ENCODE measurements around the gene ITPR2.

The ITPR2 gene

GRCh38 chr12:26715232-26715631 lies 117.8 kb downstream of the ITPR2 start:
- H3K4me1 ChIP-seq (ENCODE audit: insufficient read depth, poor library complexity, severe bottlenecking), result no peaks in the 10 kb centered on the region
- no peak for DNase-seq (ENCODE audit: low spot score)
- no peaks in the 10 kb centered on the region for H3K36me3 ChIP-seq (ENCODE audit: low read depth)
- no peak for ATAC-seq (ENCODE audit: low read depth)
- no peaks in the 10 kb centered on the region for H3K9me3 ChIP-seq (ENCODE audit: severe bottlenecking)
- no peak for TF ChIP-seq CTCF (IDR thresholded peaks at IDR 0.05; ENCODE audit: poor library complexity, severe bottlenecking)
- no peak overlapping the region for H3K27ac ChIP-seq (ENCODE audit: poor library complexity, severe bottlenecking)
- no peaks in the 10 kb centered on the region for H3K27me3 ChIP-seq (ENCODE audit: insufficient read depth, poor library complexity, severe bottlenecking)
- H3K4me3 ChIP-seq (ENCODE audit: severe bottlenecking), result no peak overlapping the region

GRCh38 chr12:26713885-26714383 lies 119.1 kb downstream of the ITPR2 start:
- no peak for ATAC-seq (ENCODE audit: low read depth)
- H3K4me1 ChIP-seq (ENCODE audit: insufficient read depth, poor library complexity, severe bottlenecking), result no peaks in the 10 kb centered on the region
- no peaks in the 10 kb centered on the region for H3K27me3 ChIP-seq (ENCODE audit: insufficient read depth, poor library complexity, severe bottlenecking)
- H3K9me3 ChIP-seq (ENCODE audit: severe bottlenecking), result no peaks in the 10 kb centered on the region
- no peak overlapping the region for H3K27ac ChIP-seq (ENCODE audit: poor library complexity, severe bottlenecking)
- no peak for TF ChIP-seq CTCF (IDR thresholded peaks at IDR 0.05; ENCODE audit: poor library complexity, severe bottlenecking)
- no peak for DNase-seq (ENCODE audit: low spot score)
- H3K4me3 ChIP-seq (ENCODE audit: severe bottlenecking), result no peak overlapping the region
- H3K36me3 ChIP-seq (ENCODE audit: low read depth), result no peaks in the 10 kb centered on the region

GRCh38 chr12:26712892-26713291 lies 120.1 kb downstream of the ITPR2 start:
- no peak for DNase-seq (ENCODE audit: low spot score)
- no peak overlapping the region for H3K4me3 ChIP-seq (ENCODE audit: severe bottlenecking)
- H3K36me3 ChIP-seq (ENCODE audit: low read depth), result no peaks in the 10 kb centered on the region

GRCh38 chr12:26711569-26711968 lies 121.4 kb downstream of the ITPR2 start:
- no peak for TF ChIP-seq CTCF (IDR thresholded peaks at IDR 0.05; ENCODE audit: poor library complexity, severe bottlenecking)
- H3K27ac ChIP-seq (ENCODE audit: poor library complexity, severe bottlenecking), result no peak overlapping the region

More at GRCh38 chr12:26712892-26713291, 120.1 kb downstream of the ITPR2 start:
- TF ChIP-seq CTCF (IDR thresholded peaks at IDR 0.05; ENCODE audit: poor library complexity, severe bottlenecking), result no peak
- Histone ChIP-seq H3K9me3 (ENCODE audit: severe bottlenecking) (no peaks in the 10 kb centered on the region), H3K27ac (ENCODE audit: poor library complexity, severe bottlenecking) (no peak overlapping the region), H3K4me1 (ENCODE audit: insufficient read depth, poor library complexity, severe bottlenecking) (no peaks in the 10 kb centered on the region), H3K27me3 (ENCODE audit: insufficient read depth, poor library complexity, severe bottlenecking) (no peaks in the 10 kb centered on the region)
- ATAC-seq (ENCODE audit: low read depth), result no peak

GRCh38 chr12:26711072-26711471 lies 121.9 kb downstream of the ITPR2 start:
- Histone ChIP-seq H3K9me3 (ENCODE audit: severe bottlenecking) (no peaks in the 10 kb centered on the region), H3K36me3 (ENCODE audit: low read depth) (no peaks in the 10 kb centered on the region), H3K4me1 (ENCODE audit: insufficient read depth, poor library complexity, severe bottlenecking) (no peaks in the 10 kb centered on the region), H3K4me3 (ENCODE audit: severe bottlenecking) (no peak overlapping the region), H3K27ac (ENCODE audit: poor library complexity, severe bottlenecking) (no peak overlapping the region), H3K27me3 (ENCODE audit: insufficient read depth, poor library complexity, severe bottlenecking) (no peaks in the 10 kb centered on the region)
- DNase-seq (ENCODE audit: low spot score) (no peak), ATAC-seq (ENCODE audit: low read depth) (no peak)
- no peak for TF ChIP-seq CTCF (IDR thresholded peaks at IDR 0.05; ENCODE audit: poor library complexity, severe bottlenecking)

More at GRCh38 chr12:26711569-26711968, 121.4 kb downstream of the ITPR2 start:
- no peaks in the 10 kb centered on the region for H3K4me1 ChIP-seq (ENCODE audit: insufficient read depth, poor library complexity, severe bottlenecking)
- ATAC-seq (ENCODE audit: low read depth) (no peak), DNase-seq (ENCODE audit: low spot score) (no peak)
- no peak overlapping the region for H3K4me3 ChIP-seq (ENCODE audit: severe bottlenecking)
- no peaks in the 10 kb centered on the region for H3K9me3 ChIP-seq (ENCODE audit: severe bottlenecking)
- H3K27me3 ChIP-seq (ENCODE audit: insufficient read depth, poor library complexity, severe bottlenecking), result no peaks in the 10 kb centered on the region
- H3K36me3 ChIP-seq (ENCODE audit: low read depth), result no peaks in the 10 kb centered on the region
